GM12878 (cell line): ENCODE measurements around the gene PLEKHG4B. TPM values are rescaled to one million over a fixed set of nuclear protein-coding genes. Genes with fewer than 3 reads are reported as not detected.

Experiments
- ATAC-seq: fragments of 200-7000 bp; cut with Tn5 transposase; 3 replicates; pipeline ENCODE4 v1.9.1; 2020; ENCODE audit warnings: mild to moderate bottlenecking, moderate library complexity
- BruUV-seq: library from RNA; stranded (reverse); fragments of 400-500 nt; replicated peaks from 2 replicates; lab custom pipeline; 2021; lab: Mats Ljungman, UMichigan
- CTCF ChIA-PET: fragments of 300-600 bp; sonication (Branson Sonifier 250); formaldehyde crosslinking; extraction: SDS; loops from one replicate; lab custom pipeline; 2021; ENCODE audit warnings: inconsistent platforms; lab: Yijun Ruan, JAX
- POLR2A ChIA-PET: fragments of 350-600 bp; formaldehyde crosslinking; extraction: SDS; loops from one replicate; lab custom pipeline; 2021; ENCODE audit warnings: inconsistent platforms; lab: Charles Lee
- RAD21 ChIA-PET: fragments of 300-600 bp; sonication (Branson Sonifier 250); formaldehyde crosslinking; loops from one replicate; lab custom pipeline; 2023; ENCODE audit warnings: antibody characterized with exemption; ENCODE audit not compliant: unreplicated experiment; lab: Charles Lee
- SMC1A ChIA-PET: fragments of 300-600 bp; sonication (Branson Sonifier 250); formaldehyde crosslinking; loops from one replicate; lab custom pipeline; 2023; ENCODE audit not compliant: unreplicated experiment, uncharacterized antibody; lab: Charles Lee
- DNase-seq: peaks from one replicate; pipeline ENCODE4 v3.0.0-alpha.2; 2011; ENCODE audit warnings: low read depth, low spot score
- FAIRE-seq: peaks from 3 replicates; lab custom pipeline; 2011; peaks lifted over from hg19 to GRCh38; lab: Jason Lieb, UNC
- H2AFZ ChIP-seq: 2 replicates; pipeline ENCODE4 v1.6.0; 2011; ENCODE audit warnings: low read depth, low read length, control low read depth; ENCODE audit not compliant: control insufficient read depth
- H3K27ac ChIP-seq: 2 replicates; pipeline ENCODE4 v1.5.1; 2011; ENCODE audit warnings: control low read depth; ENCODE audit not compliant: control insufficient read depth, insufficient read depth
- H3K27me3 ChIP-seq, 2 experiments: replicated peaks in 1 of 2; 2 replicates each; pipeline versions ENCODE4 v1.6.0 to v1.6.1; 2011; ENCODE audit warnings: low read length in 1 of 2; ENCODE audit not compliant: control insufficient read depth in 2 of 2, insufficient read depth in 2 of 2
- H3K36me3 ChIP-seq, 2 experiments: 2 replicates each; pipeline ENCODE4 v1.5.1; 2011; ENCODE audit warnings: low read length in 1 of 2; ENCODE audit not compliant: control insufficient read depth in 2 of 2, insufficient read depth in 2 of 2
- H3K4me1 ChIP-seq: 2 replicates; pipeline ENCODE4 v1.6.1; 2011; ENCODE audit warnings: mild to moderate bottlenecking, low read length, moderate library complexity, mixed read lengths; ENCODE audit not compliant: control insufficient read depth, insufficient read depth
- H3K4me2 ChIP-seq: 2 replicates; pipeline ENCODE4 v1.6.0; 2011; ENCODE audit warnings: control low read depth; ENCODE audit not compliant: control insufficient read depth, insufficient read depth
- H3K4me3 ChIP-seq: fragments of 200-600 bp; sonication (generic); 2 replicates; pipeline ENCODE4 v1.5.1; 2016
- H3K79me2 ChIP-seq: 2 replicates; pipeline ENCODE4 v1.6.0; 2011; ENCODE audit warnings: low read length; ENCODE audit not compliant: control insufficient read depth, insufficient read depth
- H3K9ac ChIP-seq: 2 replicates; pipeline ENCODE4 v1.8.0; 2011; ENCODE audit warnings: low read length, control low read depth, mixed read lengths; ENCODE audit not compliant: control insufficient read depth, insufficient read depth
- H3K9me3 ChIP-seq: replicated peaks from 3 replicates; pipeline ENCODE4 v1.5.1; 2011; ENCODE audit warnings: mild to moderate bottlenecking, low read length; ENCODE audit not compliant: control insufficient read depth, insufficient read depth
- H4K20me1 ChIP-seq: 2 replicates; pipeline ENCODE4 v1.6.0; 2011; ENCODE audit not compliant: control insufficient read depth, insufficient read depth
- EGR1 ChIP-seq, 2 experiments: IDR thresholded peaks; 1 replicate in 1 of 2; 2 replicates in 1 of 2; pipeline ENCODE4 v1.6.1; 2011 to 2012; ENCODE audit warnings: low read depth in 2 of 2, low read length in 2 of 2, borderline replicate concordance in 1 of 2, mild to moderate bottlenecking in 1 of 2, moderate library complexity in 1 of 2
- JUNB ChIP-seq: IDR thresholded peaks from 2 replicates; pipeline ENCODE4 v1.6.1; 2016; ENCODE audit warnings: antibody characterized with exemption, mild to moderate bottlenecking
- NFXL1 ChIP-seq: fragments of 450-650 bp; IDR thresholded peaks from 2 replicates; pipeline ENCODE4 v1.6.1; 2017; ENCODE audit warnings: antibody characterized with exemption, mild to moderate bottlenecking, borderline replicate concordance
- RBBP5 ChIP-seq: fragments of 200-600 bp; sonication (generic); conservative IDR thresholded peaks from 2 replicates; pipeline ENCODE4 v1.6.1; 2016
- WGBS: methylation state at CpG from one replicate; pipeline ENCODE4 v1.1.6; 2016; ENCODE audit warnings: low lambda C conversion rate; ENCODE audit not compliant: insufficient replicate concordance, insufficient coverage; ENCODE audit errors: missing lambda C conversion rate; 5-methylcytosine and 5-hydroxymethylcytosine counted together
- in situ Hi-C: fragments of 300-500 bp; cut with MboI; formaldehyde crosslinking; loops from 9 replicates; pipeline ENCODE4 v1.14.3; 2018; ENCODE audit warnings: mixed read lengths
- intact Hi-C: fragments of 100-400 bp; cut with micrococcal nuclease; formaldehyde crosslinking; loops from one replicate; pipeline ENCODE4 v1.14.2; 2022; ENCODE audit not compliant: unreplicated experiment
- polyA plus RNA-seq, 11 experiments: library from polyadenylated mRNA; depleted of rRNA in 4 of 11; unstranded in 6 of 11; stranded (reverse) in 5 of 11; fragments of >200 nt; fragmentation: Nextera tagmentation in 4 of 11; fragmentation: Illumina TruSeq in 1 of 11; extraction: Ambion mirVana in 4 of 11; extraction: Trizol in 1 of 11; gene quantifications; 1 replicate in 1 of 11; 2 replicates in 10 of 11; pipeline versions ENCODE4 v1.2.1 to v1.2.3, GENCODE V29; 2011 to 2016; ENCODE audit warnings: inconsistent platforms in 2 of 11, missing spikeins in 2 of 11, low read depth in 1 of 11
- total RNA-seq, 4 experiments: library from RNA; depleted of rRNA in 3 of 4; stranded (reverse); fragments of >200 nt in 3 of 4; fragmentation: Illumina TruSeq in 1 of 4; extraction: Trizol in 1 of 4; gene quantifications; 2 replicates each; pipeline versions ENCODE4 v1.2.1 to v1.2.3, GENCODE V29; 2013 to 2021
- TF ChIP-seq, protein P1 (sequence below): fragments of 450-650 bp; IDR thresholded peaks from 2 replicates; pipeline ENCODE4 v1.6.1; 2017; ENCODE audit warnings: antibody characterized with exemption, mild to moderate bottlenecking, moderate library complexity
- TF ChIP-seq, protein P2 (sequence below): fragments of 450-650 bp; IDR thresholded peaks from 2 replicates; pipeline ENCODE4 v1.6.1; 2017; ENCODE audit warnings: mild to moderate bottlenecking, moderate library complexity
- TF ChIP-seq, protein P3 (sequence below): fragments of 450-650 bp; IDR thresholded peaks from 2 replicates; pipeline ENCODE4 v1.6.1; 2017; ENCODE audit warnings: low read depth, mild to moderate bottlenecking, moderate library complexity
- TF ChIP-seq, protein P4 (sequence below): fragments of 450-650 bp; formaldehyde crosslinking; IDR thresholded peaks from 2 replicates; pipeline ENCODE4 v1.4.0; 2022; ENCODE audit warnings: mild to moderate bottlenecking, moderate library complexity
- TF ChIP-seq, protein P5 (sequence below): IDR thresholded peaks from 2 replicates; pipeline ENCODE4 v1.6.1; 2012; ENCODE audit warnings: low read depth, low read length, improper control_type of control experiment

PLEKHG4B gene
- total and polyA plus RNA-seq, 10 of the 15 experiments (the other 5 are each of a cell fraction or from before 2014, with no cell fraction given) = under 0.01 to 0.05 (median 0.01) TPM; not detected in 6

DNA sequence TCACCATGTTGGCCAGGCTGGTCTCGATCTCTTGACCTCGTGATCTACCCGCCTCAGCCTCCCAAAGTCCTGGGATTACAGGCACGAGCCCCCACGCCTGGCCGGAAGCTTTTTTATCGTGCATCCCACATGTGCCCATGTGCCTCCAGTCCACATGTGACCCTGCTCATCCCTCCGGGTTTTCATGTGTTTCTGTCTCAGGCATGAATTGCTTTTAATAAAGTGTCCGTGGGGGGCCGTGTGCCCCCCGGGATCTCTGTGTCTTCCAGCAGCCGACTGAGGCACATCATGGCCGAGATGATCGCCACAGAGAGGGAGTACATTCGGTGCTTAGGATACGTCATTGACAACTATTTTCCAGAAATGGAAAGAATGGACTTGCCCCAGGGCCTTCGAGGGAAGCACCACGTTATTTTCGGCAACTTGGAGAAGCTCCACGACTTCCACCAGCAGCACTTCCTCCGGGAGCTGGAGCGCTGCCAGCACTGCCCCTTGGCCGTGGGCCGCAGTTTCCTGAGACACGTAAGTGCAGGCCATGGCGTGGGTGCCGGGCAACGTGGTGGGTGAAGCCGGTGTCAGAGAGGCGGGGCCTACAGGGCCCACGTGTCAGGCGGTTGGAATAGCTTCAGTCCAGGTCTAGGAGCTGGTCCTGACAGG is 77.2 kb downstream of the PLEKHG4B start:
- H4K20me1 ChIP-seq = no peaks in the 10 kb centered on the region
- no peaks in the 10 kb centered on the region for H3K4me1 ChIP-seq
- H3K27ac ChIP-seq = no peak overlapping the region
- H3K4me3 ChIP-seq = no peak overlapping the region
- no peak overlapping the region for H3K9ac ChIP-seq
- no peak overlapping the region for H2AFZ ChIP-seq
- no peak overlapping the region for H3K4me2 ChIP-seq
- RAD21 ChIA-PET = no interaction called here
- CTCF ChIA-PET = no interaction called here
- no peaks in the 10 kb centered on the region for H3K79me2 ChIP-seq
- H3K9me3 ChIP-seq = no peaks in the 10 kb centered on the region; the same call in 2 of the 3 replicates
- H3K36me3 ChIP-seq = no peaks in the 10 kb centered on the region
- intact Hi-C loops (no loop called here), in situ Hi-C loops (no loop called here)
- 40% methylated on average over 29 of the region's 32 CpGs for WGBS
- POLR2A ChIA-PET = no interaction called here
- DNase-seq = no peak
- no TSS peak for BruUV-seq
- FAIRE-seq = no peak
- ATAC-seq = no peak
- peaks cover 0 to 3% of the 10 kb centered on the region in 2 experiments; a peak in 2 of 4 replicates for H3K27me3 ChIP-seq
- SMC1A ChIA-PET = no interaction called here
- TF ChIP-seq, protein P1, sequence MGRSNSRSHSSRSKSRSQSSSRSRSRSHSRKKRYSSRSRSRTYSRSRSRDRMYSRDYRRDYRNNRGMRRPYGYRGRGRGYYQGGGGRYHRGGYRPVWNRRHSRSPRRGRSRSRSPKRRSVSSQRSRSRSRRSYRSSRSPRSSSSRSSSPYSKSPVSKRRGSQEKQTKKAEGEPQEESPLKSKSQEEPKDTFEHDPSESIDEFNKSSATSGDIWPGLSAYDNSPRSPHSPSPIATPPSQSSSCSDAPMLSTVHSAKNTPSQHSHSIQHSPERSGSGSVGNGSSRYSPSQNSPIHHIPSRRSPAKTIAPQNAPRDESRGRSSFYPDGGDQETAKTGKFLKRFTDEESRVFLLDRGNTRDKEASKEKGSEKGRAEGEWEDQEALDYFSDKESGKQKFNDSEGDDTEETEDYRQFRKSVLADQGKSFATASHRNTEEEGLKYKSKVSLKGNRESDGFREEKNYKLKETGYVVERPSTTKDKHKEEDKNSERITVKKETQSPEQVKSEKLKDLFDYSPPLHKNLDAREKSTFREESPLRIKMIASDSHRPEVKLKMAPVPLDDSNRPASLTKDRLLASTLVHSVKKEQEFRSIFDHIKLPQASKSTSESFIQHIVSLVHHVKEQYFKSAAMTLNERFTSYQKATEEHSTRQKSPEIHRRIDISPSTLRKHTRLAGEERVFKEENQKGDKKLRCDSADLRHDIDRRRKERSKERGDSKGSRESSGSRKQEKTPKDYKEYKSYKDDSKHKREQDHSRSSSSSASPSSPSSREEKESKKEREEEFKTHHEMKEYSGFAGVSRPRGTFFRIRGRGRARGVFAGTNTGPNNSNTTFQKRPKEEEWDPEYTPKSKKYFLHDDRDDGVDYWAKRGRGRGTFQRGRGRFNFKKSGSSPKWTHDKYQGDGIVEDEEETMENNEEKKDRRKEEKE = no peak
- TF ChIP-seq, protein P2, sequence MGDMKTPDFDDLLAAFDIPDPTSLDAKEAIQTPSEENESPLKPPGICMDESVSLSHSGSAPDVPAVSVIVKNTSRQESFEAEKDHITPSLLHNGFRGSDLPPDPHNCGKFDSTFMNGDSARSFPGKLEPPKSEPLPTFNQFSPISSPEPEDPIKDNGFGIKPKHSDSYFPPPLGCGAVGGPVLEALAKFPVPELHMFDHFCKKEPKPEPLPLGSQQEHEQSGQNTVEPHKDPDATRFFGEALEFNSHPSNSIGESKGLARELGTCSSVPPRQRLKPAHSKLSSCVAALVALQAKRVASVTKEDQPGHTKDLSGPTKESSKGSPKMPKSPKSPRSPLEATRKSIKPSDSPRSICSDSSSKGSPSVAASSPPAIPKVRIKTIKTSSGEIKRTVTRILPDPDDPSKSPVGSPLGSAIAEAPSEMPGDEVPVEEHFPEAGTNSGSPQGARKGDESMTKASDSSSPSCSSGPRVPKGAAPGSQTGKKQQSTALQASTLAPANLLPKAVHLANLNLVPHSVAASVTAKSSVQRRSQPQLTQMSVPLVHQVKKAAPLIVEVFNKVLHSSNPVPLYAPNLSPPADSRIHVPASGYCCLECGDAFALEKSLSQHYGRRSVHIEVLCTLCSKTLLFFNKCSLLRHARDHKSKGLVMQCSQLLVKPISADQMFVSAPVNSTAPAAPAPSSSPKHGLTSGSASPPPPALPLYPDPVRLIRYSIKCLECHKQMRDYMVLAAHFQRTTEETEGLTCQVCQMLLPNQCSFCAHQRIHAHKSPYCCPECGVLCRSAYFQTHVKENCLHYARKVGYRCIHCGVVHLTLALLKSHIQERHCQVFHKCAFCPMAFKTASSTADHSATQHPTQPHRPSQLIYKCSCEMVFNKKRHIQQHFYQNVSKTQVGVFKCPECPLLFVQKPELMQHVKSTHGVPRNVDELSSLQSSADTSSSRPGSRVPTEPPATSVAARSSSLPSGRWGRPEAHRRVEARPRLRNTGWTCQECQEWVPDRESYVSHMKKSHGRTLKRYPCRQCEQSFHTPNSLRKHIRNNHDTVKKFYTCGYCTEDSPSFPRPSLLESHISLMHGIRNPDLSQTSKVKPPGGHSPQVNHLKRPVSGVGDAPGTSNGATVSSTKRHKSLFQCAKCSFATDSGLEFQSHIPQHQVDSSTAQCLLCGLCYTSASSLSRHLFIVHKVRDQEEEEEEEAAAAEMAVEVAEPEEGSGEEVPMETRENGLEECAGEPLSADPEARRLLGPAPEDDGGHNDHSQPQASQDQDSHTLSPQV = no peak
- TF ChIP-seq RBBP5 (no peak), JUNB (no peak), EGR1 (IDR thresholded peaks at IDR 0.05; ENCODE audit: borderline replicate concordance in 1 of 2, low read depth in 2 of 2, low read length in 2 of 2) (no peak), NFXL1 (no peak)
- TF ChIP-seq, protein P3, sequence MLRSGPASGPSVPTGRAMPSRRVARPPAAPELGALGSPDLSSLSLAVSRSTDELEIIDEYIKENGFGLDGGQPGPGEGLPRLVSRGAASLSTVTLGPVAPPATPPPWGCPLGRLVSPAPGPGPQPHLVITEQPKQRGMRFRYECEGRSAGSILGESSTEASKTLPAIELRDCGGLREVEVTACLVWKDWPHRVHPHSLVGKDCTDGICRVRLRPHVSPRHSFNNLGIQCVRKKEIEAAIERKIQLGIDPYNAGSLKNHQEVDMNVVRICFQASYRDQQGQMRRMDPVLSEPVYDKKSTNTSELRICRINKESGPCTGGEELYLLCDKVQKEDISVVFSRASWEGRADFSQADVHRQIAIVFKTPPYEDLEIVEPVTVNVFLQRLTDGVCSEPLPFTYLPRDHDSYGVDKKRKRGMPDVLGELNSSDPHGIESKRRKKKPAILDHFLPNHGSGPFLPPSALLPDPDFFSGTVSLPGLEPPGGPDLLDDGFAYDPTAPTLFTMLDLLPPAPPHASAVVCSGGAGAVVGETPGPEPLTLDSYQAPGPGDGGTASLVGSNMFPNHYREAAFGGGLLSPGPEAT = no peak
- TF ChIP-seq, protein P4, sequence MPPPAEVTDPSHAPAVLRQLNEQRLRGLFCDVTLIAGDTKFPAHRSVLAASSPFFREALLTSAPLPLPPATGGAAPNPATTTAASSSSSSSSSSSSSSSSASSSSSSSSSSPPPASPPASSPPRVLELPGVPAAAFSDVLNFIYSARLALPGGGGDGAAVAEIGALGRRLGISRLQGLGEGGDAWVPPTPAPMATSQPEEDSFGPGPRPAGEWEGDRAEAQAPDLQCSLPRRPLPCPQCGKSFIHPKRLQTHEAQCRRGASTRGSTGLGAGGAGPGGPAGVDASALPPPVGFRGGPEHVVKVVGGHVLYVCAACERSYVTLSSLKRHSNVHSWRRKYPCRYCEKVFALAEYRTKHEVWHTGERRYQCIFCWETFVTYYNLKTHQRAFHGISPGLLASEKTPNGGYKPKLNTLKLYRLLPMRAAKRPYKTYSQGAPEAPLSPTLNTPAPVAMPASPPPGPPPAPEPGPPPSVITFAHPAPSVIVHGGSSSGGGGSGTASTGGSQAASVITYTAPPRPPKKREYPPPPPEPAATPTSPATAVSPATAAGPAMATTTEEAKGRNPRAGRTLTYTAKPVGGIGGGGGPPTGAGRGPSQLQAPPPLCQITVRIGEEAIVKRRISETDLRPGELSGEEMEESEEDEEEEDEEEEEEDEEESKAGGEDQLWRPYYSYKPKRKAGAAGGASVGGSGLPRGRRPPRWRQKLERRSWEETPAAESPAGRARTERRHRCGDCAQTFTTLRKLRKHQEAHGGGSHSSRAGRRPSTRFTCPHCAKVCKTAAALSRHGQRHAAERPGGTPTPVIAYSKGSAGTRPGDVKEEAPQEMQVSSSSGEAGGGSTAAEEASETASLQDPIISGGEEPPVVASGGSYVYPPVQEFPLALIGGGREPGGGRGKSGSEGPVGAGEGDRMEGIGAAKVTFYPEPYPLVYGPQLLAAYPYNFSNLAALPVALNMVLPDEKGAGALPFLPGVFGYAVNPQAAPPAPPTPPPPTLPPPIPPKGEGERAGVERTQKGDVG (CRISPR knock-in tag) = no peak
- TF ChIP-seq, protein P5, sequence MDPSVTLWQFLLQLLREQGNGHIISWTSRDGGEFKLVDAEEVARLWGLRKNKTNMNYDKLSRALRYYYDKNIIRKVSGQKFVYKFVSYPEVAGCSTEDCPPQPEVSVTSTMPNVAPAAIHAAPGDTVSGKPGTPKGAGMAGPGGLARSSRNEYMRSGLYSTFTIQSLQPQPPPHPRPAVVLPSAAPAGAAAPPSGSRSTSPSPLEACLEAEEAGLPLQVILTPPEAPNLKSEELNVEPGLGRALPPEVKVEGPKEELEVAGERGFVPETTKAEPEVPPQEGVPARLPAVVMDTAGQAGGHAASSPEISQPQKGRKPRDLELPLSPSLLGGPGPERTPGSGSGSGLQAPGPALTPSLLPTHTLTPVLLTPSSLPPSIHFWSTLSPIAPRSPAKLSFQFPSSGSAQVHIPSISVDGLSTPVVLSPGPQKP = no peak
